Epithelial cell of proximal tubule (primary cell): ENCODE results near the gene SPPL3. TPM values are rescaled to one million over a fixed set of nuclear protein-coding genes. Genes with fewer than 3 reads are reported as not detected.
A peak's percentile ranks its signal among the peaks of the same experiment; 100 is the strongest.
"Not testable (repeated sequence)": the region's sequence is repeated elsewhere in the genome, so short reads cannot be mapped to it uniquely, and the experiment has no call there.

ENCODE experiments used
- DNase-seq: peaks from one replicate; pipeline ENCODE4 v3.0.0-alpha.2; 2011; ENCODE audit warnings: low read depth
- H3K4me3 ChIP-seq: 2 replicates; pipeline ENCODE4 v1.5.1; 2011; ENCODE audit warnings: low read depth, mild to moderate bottlenecking, low read length
- total RNA-seq: library from RNA; depleted of rRNA; stranded (reverse); fragments of >200 nt; gene quantifications from 2 replicates; pipeline ENCODE4 v1.2.3, GENCODE V29; 2015
- TF ChIP-seq, protein P1 (sequence below): conservative IDR thresholded peaks from 2 replicates; pipeline ENCODE4 v1.5.1; 2012; ENCODE audit warnings: low read depth, mild to moderate bottlenecking, low read length

Gene SPPL3, protein sequence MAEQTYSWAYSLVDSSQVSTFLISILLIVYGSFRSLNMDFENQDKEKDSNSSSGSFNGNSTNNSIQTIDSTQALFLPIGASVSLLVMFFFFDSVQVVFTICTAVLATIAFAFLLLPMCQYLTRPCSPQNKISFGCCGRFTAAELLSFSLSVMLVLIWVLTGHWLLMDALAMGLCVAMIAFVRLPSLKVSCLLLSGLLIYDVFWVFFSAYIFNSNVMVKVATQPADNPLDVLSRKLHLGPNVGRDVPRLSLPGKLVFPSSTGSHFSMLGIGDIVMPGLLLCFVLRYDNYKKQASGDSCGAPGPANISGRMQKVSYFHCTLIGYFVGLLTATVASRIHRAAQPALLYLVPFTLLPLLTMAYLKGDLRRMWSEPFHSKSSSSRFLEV
- 8.6 and 9.5 TPM in 2 replicates for total RNA-seq

GRCh38 chr12:120904197-120904773 lies at the start of gene SPPL3:
SPPL3 (minus strand) TSS chr12:120904358; CDS start chr12:120903867, 491 bp downstream.
- peak within 1 kb of the TSS; percentile 94 for H3K4me3 ChIP-seq
- DNase-seq: no peak
- TF ChIP-seq, protein P1, sequence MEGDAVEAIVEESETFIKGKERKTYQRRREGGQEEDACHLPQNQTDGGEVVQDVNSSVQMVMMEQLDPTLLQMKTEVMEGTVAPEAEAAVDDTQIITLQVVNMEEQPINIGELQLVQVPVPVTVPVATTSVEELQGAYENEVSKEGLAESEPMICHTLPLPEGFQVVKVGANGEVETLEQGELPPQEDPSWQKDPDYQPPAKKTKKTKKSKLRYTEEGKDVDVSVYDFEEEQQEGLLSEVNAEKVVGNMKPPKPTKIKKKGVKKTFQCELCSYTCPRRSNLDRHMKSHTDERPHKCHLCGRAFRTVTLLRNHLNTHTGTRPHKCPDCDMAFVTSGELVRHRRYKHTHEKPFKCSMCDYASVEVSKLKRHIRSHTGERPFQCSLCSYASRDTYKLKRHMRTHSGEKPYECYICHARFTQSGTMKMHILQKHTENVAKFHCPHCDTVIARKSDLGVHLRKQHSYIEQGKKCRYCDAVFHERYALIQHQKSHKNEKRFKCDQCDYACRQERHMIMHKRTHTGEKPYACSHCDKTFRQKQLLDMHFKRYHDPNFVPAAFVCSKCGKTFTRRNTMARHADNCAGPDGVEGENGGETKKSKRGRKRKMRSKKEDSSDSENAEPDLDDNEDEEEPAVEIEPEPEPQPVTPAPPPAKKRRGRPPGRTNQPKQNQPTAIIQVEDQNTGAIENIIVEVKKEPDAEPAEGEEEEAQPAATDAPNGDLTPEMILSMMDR: no peak

DNA sequence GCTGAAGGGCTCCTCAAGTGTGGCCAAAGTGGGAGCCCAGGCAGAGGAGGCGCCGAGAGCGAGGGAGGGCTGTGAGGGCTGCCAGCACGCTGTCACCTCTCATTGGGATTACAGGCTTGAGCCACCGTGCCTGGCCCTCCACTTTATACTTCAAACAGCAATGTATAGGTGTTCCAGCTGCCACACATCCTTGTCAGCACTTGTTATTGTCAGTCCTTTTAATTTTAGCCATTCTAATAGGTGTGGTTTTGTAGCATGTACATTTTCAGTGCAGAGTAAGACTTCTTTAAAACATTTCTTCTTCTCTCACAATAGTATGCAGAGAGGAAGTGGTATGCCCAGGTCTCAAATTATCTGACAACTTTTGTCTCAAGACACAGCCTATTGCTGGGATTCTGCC lies 46.6 kb upstream of the SPPL3 start:
- TF ChIP-seq, protein P1: no peak
- no peak overlapping the region for H3K4me3 ChIP-seq
- DNase-seq: no peak

DNA sequence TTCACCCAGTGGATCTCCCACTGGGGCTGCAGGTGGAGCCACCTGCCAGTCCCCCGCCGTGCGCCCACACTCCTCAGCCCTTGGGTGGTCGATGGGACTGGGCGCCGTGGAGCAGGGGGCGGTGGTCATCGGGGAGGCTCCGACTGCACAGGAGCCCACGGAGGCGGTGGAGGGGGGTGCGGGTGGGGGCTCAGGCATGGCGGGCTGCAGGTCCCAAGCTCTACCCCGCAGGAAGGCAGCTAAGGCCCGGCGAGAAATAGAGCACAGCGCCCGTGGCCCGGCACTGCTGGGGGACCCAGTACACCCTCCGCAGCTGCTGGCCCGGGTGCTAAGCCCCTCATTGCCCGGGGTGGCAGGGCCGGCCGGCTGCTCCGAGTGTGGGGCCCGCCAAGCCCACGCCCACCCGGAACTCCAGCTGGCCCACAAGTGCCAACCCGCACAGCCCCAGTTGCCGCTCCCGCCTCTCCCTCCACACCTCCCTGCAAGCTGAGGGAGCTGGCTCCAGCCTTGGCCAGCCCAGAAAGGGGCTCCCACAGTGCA lies 46.2 kb upstream of the SPPL3 start:
- not testable (repeated sequence) for H3K4me3 ChIP-seq, DNase-seq

DNA sequence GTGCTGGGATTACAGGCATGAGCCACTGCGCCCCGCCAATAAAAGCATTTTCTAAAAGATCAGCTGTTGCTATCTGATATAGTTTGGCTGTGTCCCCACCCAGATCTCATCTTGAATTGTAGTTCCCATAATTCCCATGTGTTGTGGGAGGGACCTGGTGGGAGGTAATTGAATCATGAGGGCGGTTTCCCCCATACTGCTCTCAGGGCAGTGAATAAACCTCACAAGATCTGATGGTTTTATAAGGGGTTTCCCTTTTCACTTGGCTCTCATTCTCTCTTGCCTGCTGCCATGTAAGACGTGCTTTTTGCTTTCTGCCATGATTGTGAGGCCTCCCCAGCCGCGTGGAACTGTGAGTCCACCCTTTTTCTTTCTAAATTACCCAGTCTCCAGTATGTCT lies 41.4 kb upstream of the SPPL3 start:
- DNase-seq, H3K4me3 ChIP-seq: not testable (repeated sequence)

GRCh38 chr12:120944645-120945217 lies 40.6 kb upstream of the SPPL3 start:
- TF ChIP-seq, protein P1: peak; percentile 89
- DNase-seq: no peak
- H3K4me3 ChIP-seq: no peak overlapping the region

- H3K4me3 ChIP-seq: no peak overlapping the region
- TF ChIP-seq, protein P1: no peak
- DNase-seq: no peak
These were observed 39.3 kb upstream of the SPPL3 start for GRCh38 chr12:120943482-120943881.

DNA sequence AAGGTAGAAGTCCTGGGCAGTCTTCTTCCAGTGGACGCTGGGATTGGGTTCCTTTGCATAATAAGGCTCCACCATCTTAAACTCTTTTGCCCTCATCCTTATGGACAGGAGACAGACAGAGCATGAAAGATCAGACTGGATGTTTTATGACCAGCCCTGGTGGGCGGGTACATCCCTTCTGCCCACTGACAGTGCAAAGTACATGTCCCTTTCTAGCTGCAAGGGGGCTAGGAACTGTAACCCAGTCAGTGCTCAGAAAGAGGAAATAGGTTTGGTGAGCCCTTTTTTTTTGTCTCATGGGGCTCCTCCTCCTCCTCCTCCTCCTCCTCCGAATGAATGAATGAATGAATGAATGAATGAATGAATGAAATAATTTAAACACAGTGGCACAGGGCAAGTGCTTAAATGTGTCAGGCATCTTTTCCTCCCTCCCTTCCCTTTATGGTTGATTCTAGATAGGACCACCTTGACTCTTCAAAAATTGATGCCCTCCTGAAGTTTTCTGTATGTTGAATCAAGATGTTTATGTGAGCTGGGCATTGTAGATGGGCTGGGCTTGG lies 37.8 kb upstream of the SPPL3 start:
- TF ChIP-seq, protein P1: no peak
- no peak for DNase-seq
- H3K4me3 ChIP-seq: no peak overlapping the region
